Uterus (tissue), 2 donors: ENCODE measurements around the gene INSL6.

ENCODE experiments used
- POLR2A ChIP-seq, 2 donors: fragments of 450-650 bp; IDR thresholded peaks; one replicate each; pipeline ENCODE4 v1.6.1; 2016; ENCODE audit warnings: antibody characterized with exemption in 2 of 2, mild to moderate bottlenecking in 1 of 2, moderate library complexity in 1 of 2
- TF ChIP-seq, protein P1 (sequence below), 4 experiments: fragments of 200-600 bp in 2 of 4; fragments of 450-650 bp in 2 of 4; sonication (generic) in 2 of 4; IDR thresholded peaks; one replicate each; pipeline ENCODE4 v1.5.1; 2016 to 2019; ENCODE audit warnings: antibody characterized with exemption in 4 of 4, mild to moderate bottlenecking in 2 of 4, moderate library complexity in 1 of 4

- no peak for TF ChIP-seq POLR2A (IDR thresholded peaks at IDR 0.05)
- TF ChIP-seq, protein P1, sequence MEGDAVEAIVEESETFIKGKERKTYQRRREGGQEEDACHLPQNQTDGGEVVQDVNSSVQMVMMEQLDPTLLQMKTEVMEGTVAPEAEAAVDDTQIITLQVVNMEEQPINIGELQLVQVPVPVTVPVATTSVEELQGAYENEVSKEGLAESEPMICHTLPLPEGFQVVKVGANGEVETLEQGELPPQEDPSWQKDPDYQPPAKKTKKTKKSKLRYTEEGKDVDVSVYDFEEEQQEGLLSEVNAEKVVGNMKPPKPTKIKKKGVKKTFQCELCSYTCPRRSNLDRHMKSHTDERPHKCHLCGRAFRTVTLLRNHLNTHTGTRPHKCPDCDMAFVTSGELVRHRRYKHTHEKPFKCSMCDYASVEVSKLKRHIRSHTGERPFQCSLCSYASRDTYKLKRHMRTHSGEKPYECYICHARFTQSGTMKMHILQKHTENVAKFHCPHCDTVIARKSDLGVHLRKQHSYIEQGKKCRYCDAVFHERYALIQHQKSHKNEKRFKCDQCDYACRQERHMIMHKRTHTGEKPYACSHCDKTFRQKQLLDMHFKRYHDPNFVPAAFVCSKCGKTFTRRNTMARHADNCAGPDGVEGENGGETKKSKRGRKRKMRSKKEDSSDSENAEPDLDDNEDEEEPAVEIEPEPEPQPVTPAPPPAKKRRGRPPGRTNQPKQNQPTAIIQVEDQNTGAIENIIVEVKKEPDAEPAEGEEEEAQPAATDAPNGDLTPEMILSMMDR (IDR thresholded peaks at IDR 0.05), result no peak
Observed at GRCh38 chr9:5184776-5185175, 663 bp downstream of the INSL6 start.
